ENCODE measurements around the gene RAPGEF5.

DNA sequence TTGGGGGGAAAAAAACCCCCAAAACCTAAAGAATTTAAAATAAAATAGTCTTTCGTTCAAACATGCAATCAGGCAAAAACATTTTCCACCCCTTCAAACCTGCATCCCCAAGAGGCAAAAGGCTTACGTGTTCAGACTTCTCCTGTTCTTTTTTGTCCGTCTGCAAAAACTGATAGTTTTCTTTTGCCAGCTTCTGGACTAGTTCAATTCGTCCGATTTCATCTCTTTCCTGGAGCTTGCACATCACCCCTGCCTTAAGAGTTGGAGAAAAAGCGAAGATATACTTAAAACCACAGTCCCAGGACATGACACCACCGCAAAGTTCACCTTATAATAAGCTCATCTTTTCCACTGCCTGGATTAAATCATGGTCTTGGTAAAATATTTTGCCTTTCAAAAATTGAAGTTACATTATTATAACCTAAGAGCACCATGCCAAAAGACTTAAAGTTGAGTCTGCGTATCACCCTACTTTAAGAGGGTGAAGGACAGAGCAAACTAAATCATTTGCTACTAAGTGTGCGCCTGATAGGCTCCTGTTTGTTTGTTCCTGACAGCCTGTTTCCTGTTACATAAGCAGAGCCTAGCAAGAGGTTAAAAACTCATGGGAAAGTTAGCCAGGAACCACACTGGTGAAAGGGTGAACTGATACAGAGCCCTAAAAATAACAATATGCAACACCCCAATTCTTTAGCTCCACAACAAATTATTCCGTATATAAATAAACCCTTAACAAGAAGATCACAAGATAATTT lies 137.0 kb downstream of the RAPGEF5 start:
- TF ChIP-seq POLR2A (IDR thresholded peaks at IDR 0.05; ENCODE audit: low read length) = no peak
- TF ChIP-seq GATA1 (IDR thresholded peaks at IDR 0.05; ENCODE audit: low read depth, low read length) = no peak

Data from erythroblast (primary cell).